HepG2 (cell line): Measurements from ENCODE around the gene MOK. TPM values are rescaled to one million over a fixed set of nuclear protein-coding genes. Genes with fewer than 3 reads are reported as not detected.
A peak's percentile ranks its signal among the peaks of the same experiment; 100 is the strongest.

Source experiments
- ATAC-seq: fragments of 200-7000 bp; cut with Tn5 transposase; 3 replicates; pipeline ENCODE4 v1.9.1; 2020; ENCODE audit warnings: mild to moderate bottlenecking, moderate library complexity
- BruUV-seq: library from RNA; stranded (reverse); fragments of 400-500 nt; replicated peaks from 2 replicates; lab custom pipeline; 2021; lab: Mats Ljungman, UMichigan
- CTCF ChIA-PET: fragments of 300-600 bp; formaldehyde crosslinking; extraction: SDS; loops from one replicate; lab custom pipeline; 2021; ENCODE audit warnings: low total read pairs, inconsistent platforms, low intra/inter-chr PET ratio; lab: Yijun Ruan, JAX
- POLR2A ChIA-PET: fragments of 350-600 bp; sonication (Branson Sonifier 250); formaldehyde crosslinking; loops from one replicate; lab custom pipeline; 2020; ENCODE audit warnings: antibody characterized with exemption, inconsistent platforms; lab: Yijun Ruan, JAX
- DNase-seq: peaks from one replicate; pipeline ENCODE4 v3.0.0-alpha.2; 2015; ENCODE audit warnings: low spot score
- FAIRE-seq: peaks from 3 replicates; lab custom pipeline; 2011; peaks lifted over from hg19 to GRCh38; lab: Jason Lieb, UNC
- H2AFZ ChIP-seq: one replicate; pipeline ENCODE4 v1.6.1; 2011; ENCODE audit warnings: low read length, inconsistent platforms
- H3K27ac ChIP-seq: fragments of 300-600 bp; 3 replicates; pipeline ENCODE4 v1.8.0; 2011; ENCODE audit warnings: mixed run types, mild to moderate bottlenecking, mixed read lengths, low read length, inconsistent platforms; ENCODE audit not compliant: insufficient read depth; ENCODE audit errors: extremely low read length
- H3K27me3 ChIP-seq, 2 experiments: fragments of 200-600 bp in 1 of 2; 2 replicates in 1 of 2; 3 replicates in 1 of 2; pipeline versions ENCODE4 v1.6.0 to v1.8.0; 2011; ENCODE audit warnings: low read length in 2 of 2, mild to moderate bottlenecking in 2 of 2, moderate library complexity in 2 of 2, inconsistent platforms in 1 of 2; ENCODE audit not compliant: insufficient read depth in 2 of 2, control insufficient read depth in 1 of 2
- H3K36me3 ChIP-seq, 2 experiments: fragments of 200-600 bp in 1 of 2; replicated peaks in 1 of 2; 2 replicates in 1 of 2; 3 replicates in 1 of 2; pipeline versions ENCODE4 v1.5.1 to v1.8.0; 2011; ENCODE audit warnings: low read length in 2 of 2, inconsistent platforms in 1 of 2; ENCODE audit not compliant: insufficient read depth in 2 of 2, control insufficient read depth in 1 of 2
- H3K4me1 ChIP-seq: 2 replicates; pipeline ENCODE4 v1.5.1; 2012; ENCODE audit warnings: low read length, inconsistent platforms; ENCODE audit not compliant: insufficient read depth
- H3K4me2 ChIP-seq: 2 replicates; pipeline ENCODE4 v1.6.0; 2011; ENCODE audit warnings: low read depth, low read length, inconsistent platforms
- H3K4me3 ChIP-seq, 3 experiments: fragments of 200-600 bp in 1 of 3; sonication (generic), shearing (Covaris generic) in 1 of 3; replicated peaks in 1 of 3; 2 replicates each; pipeline ENCODE4 v1.5.1; 2011 to 2016; ENCODE audit warnings: low read length in 3 of 3, inconsistent platforms in 2 of 3, low read depth in 2 of 3, mild to moderate bottlenecking in 2 of 3, control low read depth in 1 of 3, mixed read lengths in 1 of 3; ENCODE audit not compliant: insufficient read depth in 1 of 3
- H3K79me2 ChIP-seq: one replicate; pipeline ENCODE4 v1.6.1; 2011; ENCODE audit warnings: low read length, inconsistent platforms; ENCODE audit not compliant: insufficient read depth
- H3K9ac ChIP-seq: 2 replicates; pipeline ENCODE4 v1.6.0; 2011; ENCODE audit warnings: mild to moderate bottlenecking, low read depth, low read length, inconsistent platforms; ENCODE audit not compliant: insufficient read depth
- H3K9me3 ChIP-seq: 2 replicates; pipeline ENCODE4 v1.5.1; 2012; ENCODE audit warnings: mild to moderate bottlenecking, low read length
- H4K20me1 ChIP-seq: 2 replicates; pipeline ENCODE4 v1.6.0; 2011; ENCODE audit warnings: inconsistent platforms, mild to moderate bottlenecking, low read length, moderate library complexity; ENCODE audit not compliant: insufficient read depth
- ATF5 ChIP-seq: sonication (generic); formaldehyde crosslinking; IDR thresholded peaks from 2 replicates; pipeline ENCODE4 v1.4.0; 2020; ENCODE audit warnings: mild to moderate bottlenecking, low read depth, missing genetic modification reagents
- CHD4 ChIP-seq: fragments of 200-600 bp; sonication (generic); IDR thresholded peaks from 2 replicates; pipeline ENCODE4 v1.7.0; 2017; ENCODE audit warnings: mild to moderate bottlenecking, low read length, borderline replicate concordance
- HIVEP1 ChIP-seq: sonication (generic); formaldehyde crosslinking; IDR thresholded peaks from 2 replicates; pipeline ENCODE4 v1.4.0; 2020; ENCODE audit warnings: mild to moderate bottlenecking, missing genetic modification reagents
- HMGXB4 ChIP-seq, 2 experiments: sonication (generic) in 1 of 2; formaldehyde crosslinking in 1 of 2; IDR thresholded peaks; 2 replicates each; pipeline versions ENCODE4 v1.4.0 to v1.6.1; 2018 to 2020; ENCODE audit warnings: missing genetic modification reagents in 2 of 2, borderline replicate concordance in 1 of 2, low read depth in 1 of 2, mild to moderate bottlenecking in 1 of 2, missing biosample characterization in 1 of 2
- HOMEZ ChIP-seq: IDR thresholded peaks from 2 replicates; pipeline ENCODE4 v1.6.1; 2016; ENCODE audit warnings: low read depth
- IRF1 ChIP-seq: sonication (generic); formaldehyde crosslinking; IDR thresholded peaks from 2 replicates; pipeline ENCODE4 v1.4.0; 2020; ENCODE audit warnings: low read depth, mild to moderate bottlenecking, missing genetic modification reagents
- SOX6 ChIP-seq, 2 experiments: fragments of 450-650 bp in 1 of 2; sonication (generic) in 1 of 2; formaldehyde crosslinking in 1 of 2; IDR thresholded peaks; 2 replicates each; pipeline versions ENCODE4 v1.4.0 to v1.6.1; 2017 to 2020; ENCODE audit warnings: antibody characterized with exemption in 1 of 2, mild to moderate bottlenecking in 1 of 2, missing genetic modification reagents in 1 of 2
- TCF7 ChIP-seq: sonication (generic); IDR thresholded peaks from 2 replicates; pipeline ENCODE4 v1.6.1; 2016; ENCODE audit warnings: antibody characterized with exemption, low read depth
- WIZ ChIP-seq: sonication (generic); formaldehyde crosslinking; IDR thresholded peaks from 2 replicates; pipeline ENCODE4 v1.5.1; 2020; ENCODE audit warnings: mild to moderate bottlenecking, missing genetic modification reagents
- ZMYM3 ChIP-seq: sonication (generic); formaldehyde crosslinking; IDR thresholded peaks from 2 replicates; pipeline ENCODE4 v1.5.1; 2020; ENCODE audit warnings: mild to moderate bottlenecking, missing genetic modification reagents
- ZNF30 ChIP-seq: sonication (generic); formaldehyde crosslinking; IDR thresholded peaks from 2 replicates; pipeline ENCODE4 v1.5.0; 2020; ENCODE audit warnings: mild to moderate bottlenecking, missing genetic modification reagents
- ZNF639 ChIP-seq: conservative IDR thresholded peaks from 2 replicates; pipeline ENCODE4 v1.6.1; 2018; ENCODE audit warnings: missing genetic modification reagents
- ZXDC ChIP-seq: sonication (generic); formaldehyde crosslinking; IDR thresholded peaks from 2 replicates; pipeline ENCODE4 v1.5.0; 2020; ENCODE audit warnings: mild to moderate bottlenecking, missing genetic modification reagents
- WGBS: methylation state at CpG from one replicate; pipeline ENCODE4 v1.1.6; 2017; ENCODE audit warnings: low lambda C conversion rate; 5-methylcytosine and 5-hydroxymethylcytosine counted together
- in situ Hi-C: cut with HindIII; loops from 2 replicates; pipeline ENCODE4 v1.10.0; 2017; ENCODE audit warnings: low pct_unique_long_range_greater_than_20kb; ENCODE audit not compliant: extremely low pct_ligation_motif_present
- intact Hi-C: fragments of 100-400 bp; cut with micrococcal nuclease; formaldehyde crosslinking; loops from one replicate; pipeline ENCODE4 v1.10.0; 2022; ENCODE audit not compliant: unreplicated experiment
- polyA plus RNA-seq, 8 experiments: library from polyadenylated mRNA; depleted of rRNA in 3 of 8; stranded (reverse) in 7 of 8; unstranded in 1 of 8; fragments of >200 nt; fragmentation: Illumina TruSeq in 4 of 8; extraction: Trizol in 4 of 8; gene quantifications; 2 replicates each; pipeline versions ENCODE4 v1.2.1 to v1.2.3, GENCODE V29; 2011 to 2016; ENCODE audit warnings: low read depth in 4 of 8, missing spikeins in 1 of 8, mixed read lengths in 1 of 8; ENCODE audit not compliant: insufficient read depth in 1 of 8
- total RNA-seq, 5 experiments: library from RNA; depleted of rRNA; stranded (reverse); fragments of >200 nt; fragmentation: Illumina TruSeq; extraction: Trizol; gene quantifications; 2 replicates each; pipeline ENCODE4 v1.2.3, GENCODE V29; 2016; ENCODE audit warnings: low read depth in 1 of 5

Gene MOK
- total and polyA plus RNA-seq, 2 of the 13 experiments (the other 11 are each of a cell fraction or from before 2014, with no cell fraction given), result 15.3 to 16.9 TPM

GRCh38 chr14:102264775-102265174 lies 40.2 kb downstream of the MOK start:
- ATAC-seq (no peak), FAIRE-seq (no peak), DNase-seq (no peak)
- POLR2A ChIA-PET, result interaction anchor here (0.9 kb wide), 1 partner anchor 299 kb away, joined by 3 read pairs; no protein-coding TSS in a partner anchor
- in situ Hi-C loops, result no loop called here
- peaks cover 23% of the 10 kb centered on the region for H3K4me1 ChIP-seq
- H4K20me1 ChIP-seq, result no peaks in the 10 kb centered on the region
- CTCF ChIA-PET, result no interaction called here
- no peaks in the 10 kb centered on the region for H3K79me2 ChIP-seq
- no peaks in the 10 kb centered on the region for H3K36me3 ChIP-seq
- 92% methylated on average over 4 of the region's 4 CpGs for WGBS
- intact Hi-C loops, result no loop called here
- no peak overlapping the region for H3K9ac ChIP-seq
- H3K9me3 ChIP-seq, result no peaks in the 10 kb centered on the region
- no peak overlapping the region for H3K4me2 ChIP-seq
- H3K27me3 ChIP-seq, result no peaks in the 10 kb centered on the region
- H3K4me3 ChIP-seq, result no peak overlapping the region
- no TSS peak for BruUV-seq
- H2AFZ ChIP-seq, result no peak overlapping the region
- H3K27ac ChIP-seq, result peak overlapping the region; percentile 24
- no peak for TF ChIP-seq ATF5 (CRISPR knock-in tag)
- no peak for TF ChIP-seq ZMYM3
- TF ChIP-seq CHD4, result no peak
- no peak for TF ChIP-seq SOX6 (IDR thresholded peaks at IDR 0.05)
- no peak for TF ChIP-seq SOX6 (CRISPR knock-in tag; IDR thresholded peaks at IDR 0.05)
- no peak for TF ChIP-seq HOMEZ
- TF ChIP-seq ZNF639 (CRISPR knock-in tag), result no peak
- no peak for TF ChIP-seq ZNF30 (CRISPR knock-in tag)
- TF ChIP-seq ZXDC (CRISPR knock-in tag), result no peak
- TF ChIP-seq TCF7, result no peak
- TF ChIP-seq IRF1 (CRISPR knock-in tag), result no peak
- no peak for TF ChIP-seq WIZ (CRISPR knock-in tag)
- no peak for TF ChIP-seq HMGXB4 (CRISPR knock-in tag; IDR thresholded peaks at IDR 0.05; ENCODE audit: borderline replicate concordance in 1 of 2, low read depth in 1 of 2)
- TF ChIP-seq HIVEP1 (CRISPR knock-in tag), result no peak
